Measurements from ENCODE around the gene AMOTL2. TPM values are rescaled to one million over a fixed set of nuclear protein-coding genes. Genes with fewer than 3 reads are reported as not detected.

AMOTL2 gene
- total and polyA plus RNA-seq, 9 of the 15 experiments (the other 6 are each of a cell fraction or from before 2014, with no cell fraction given): 0.12 to 0.31 TPM; not detected in 7

DNA sequence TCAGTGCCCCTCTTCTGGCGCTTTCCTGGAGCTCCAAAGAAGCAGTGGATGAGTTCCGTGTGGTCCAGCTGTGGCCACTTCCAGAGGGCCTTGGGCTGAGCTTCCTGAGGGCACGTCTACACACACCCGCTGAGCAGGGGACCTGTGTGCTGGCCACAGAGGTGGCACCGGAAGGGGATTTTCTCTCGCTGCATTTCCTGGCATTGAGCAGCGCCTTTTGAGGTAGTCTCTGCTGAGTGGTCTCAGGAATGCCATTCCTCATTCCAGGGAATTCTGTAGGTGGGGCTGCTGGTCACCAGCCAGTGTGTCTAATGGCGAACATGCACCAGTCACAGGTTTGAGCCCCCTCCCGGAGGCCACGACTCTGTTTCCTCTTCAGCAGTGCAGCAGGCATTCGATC is 48.1 kb downstream of the AMOTL2 start:
- H3K4me2 ChIP-seq (ENCODE audit: insufficient read depth, low read length): no peak overlapping the region
- no peak overlapping the region for H3K9ac ChIP-seq (ENCODE audit: insufficient read depth in 1 of 2, low read depth in 2 of 2, low read length in 2 of 2)
- no peak overlapping the region for H3K27ac ChIP-seq (ENCODE audit: extremely low read depth, low read depth, low read length)
- no peaks in the 10 kb centered on the region for H3K4me1 ChIP-seq (replicated peaks in 1 of 2; ENCODE audit: control insufficient read depth in 2 of 2, insufficient read depth in 2 of 2, low read length in 2 of 2)
- H2AFZ ChIP-seq (ENCODE audit: low read depth, low read length): no peak overlapping the region
- intact Hi-C loops (cut with micrococcal nuclease): no loop called here
- DNase-seq (ENCODE audit: extremely low read depth in 1 of 4, low spot score in 3 of 4) (no peak), ATAC-seq (no peak), FAIRE-seq (no peak)
- ChIA-PET CTCF (ENCODE audit: low intra/inter-chr PET ratio) (no interaction called here), POLR2A (no interaction called here)
- no peak overlapping the region for H3K4me3 ChIP-seq
- H3K36me3 ChIP-seq (ENCODE audit: control insufficient read depth, insufficient read depth, low read length): no peaks in the 10 kb centered on the region
- no peaks in the 10 kb centered on the region for H3K9me1 ChIP-seq (ENCODE audit: control insufficient read depth, insufficient read depth, low read length)
- no peaks in the 10 kb centered on the region for H3K79me2 ChIP-seq (ENCODE audit: control insufficient read depth, insufficient read depth, low read length)
- no peaks in the 10 kb centered on the region for H3K9me3 ChIP-seq (replicated peaks; ENCODE audit: control insufficient read depth, insufficient read depth, low read depth, low read length)
- no peaks in the 10 kb centered on the region for H4K20me1 ChIP-seq (replicated peaks; ENCODE audit: control insufficient read depth, insufficient read depth, low read length)
- in situ Hi-C loops (cut with MboI): no loop called here
- H3K27me3 ChIP-seq (ENCODE audit: control insufficient read depth in 2 of 2, insufficient read depth in 2 of 2, low read length in 2 of 2): peaks cover 3 to 33% of the 10 kb centered on the region in 2 experiments; a peak in 3 of 5 replicates
- no TSS peak for BruUV-seq (replicated peaks)
- WGBS (ENCODE audit: insufficient coverage, low coverage, missing lambda C conversion rate): 0% methylated on average over 11 of the region's 11 CpGs
- no peak for TF ChIP-seq HDAC8 (tag; IDR thresholded peaks at IDR 0.05)
- TF ChIP-seq, protein P1, sequence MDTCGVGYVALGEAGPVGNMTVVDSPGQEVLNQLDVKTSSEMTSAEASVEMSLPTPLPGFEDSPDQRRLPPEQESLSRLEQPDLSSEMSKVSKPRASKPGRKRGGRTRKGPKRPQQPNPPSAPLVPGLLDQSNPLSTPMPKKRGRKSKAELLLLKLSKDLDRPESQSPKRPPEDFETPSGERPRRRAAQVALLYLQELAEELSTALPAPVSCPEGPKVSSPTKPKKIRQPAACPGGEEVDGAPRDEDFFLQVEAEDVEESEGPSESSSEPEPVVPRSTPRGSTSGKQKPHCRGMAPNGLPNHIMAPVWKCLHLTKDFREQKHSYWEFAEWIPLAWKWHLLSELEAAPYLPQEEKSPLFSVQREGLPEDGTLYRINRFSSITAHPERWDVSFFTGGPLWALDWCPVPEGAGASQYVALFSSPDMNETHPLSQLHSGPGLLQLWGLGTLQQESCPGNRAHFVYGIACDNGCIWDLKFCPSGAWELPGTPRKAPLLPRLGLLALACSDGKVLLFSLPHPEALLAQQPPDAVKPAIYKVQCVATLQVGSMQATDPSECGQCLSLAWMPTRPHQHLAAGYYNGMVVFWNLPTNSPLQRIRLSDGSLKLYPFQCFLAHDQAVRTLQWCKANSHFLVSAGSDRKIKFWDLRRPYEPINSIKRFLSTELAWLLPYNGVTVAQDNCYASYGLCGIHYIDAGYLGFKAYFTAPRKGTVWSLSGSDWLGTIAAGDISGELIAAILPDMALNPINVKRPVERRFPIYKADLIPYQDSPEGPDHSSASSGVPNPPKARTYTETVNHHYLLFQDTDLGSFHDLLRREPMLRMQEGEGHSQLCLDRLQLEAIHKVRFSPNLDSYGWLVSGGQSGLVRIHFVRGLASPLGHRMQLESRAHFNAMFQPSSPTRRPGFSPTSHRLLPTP (IDR thresholded peaks at IDR 0.05; ENCODE audit: borderline replicate concordance, extremely low read depth, insufficient read length): no peak
- no peak for TF ChIP-seq FOXM1 (IDR thresholded peaks at IDR 0.05; ENCODE audit: low read depth)
- TF ChIP-seq FOXM1 (CRISPR knock-in tag; IDR thresholded peaks at IDR 0.05; ENCODE audit: low read depth): no peak
- TF ChIP-seq, protein P2, sequence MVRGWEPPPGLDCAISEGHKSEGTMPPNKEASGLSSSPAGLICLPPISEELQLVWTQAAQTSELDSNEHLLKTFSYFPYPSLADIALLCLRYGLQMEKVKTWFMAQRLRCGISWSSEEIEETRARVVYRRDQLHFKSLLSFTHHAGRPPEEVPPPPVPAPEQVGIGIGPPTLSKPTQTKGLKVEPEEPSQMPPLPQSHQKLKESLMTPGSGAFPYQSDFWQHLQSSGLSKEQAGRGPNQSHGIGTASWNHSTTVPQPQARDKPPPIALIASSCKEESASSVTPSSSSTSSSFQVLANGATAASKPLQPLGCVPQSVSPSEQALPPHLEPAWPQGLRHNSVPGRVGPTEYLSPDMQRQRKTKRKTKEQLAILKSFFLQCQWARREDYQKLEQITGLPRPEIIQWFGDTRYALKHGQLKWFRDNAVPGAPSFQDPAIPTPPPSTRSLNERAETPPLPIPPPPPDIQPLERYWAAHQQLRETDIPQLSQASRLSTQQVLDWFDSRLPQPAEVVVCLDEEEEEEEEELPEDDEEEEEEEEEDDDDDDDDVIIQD (CRISPR knock-in tag; IDR thresholded peaks at IDR 0.05): no peak
- TF ChIP-seq TGIF2 (CRISPR knock-in tag; IDR thresholded peaks at IDR 0.05): no peak
- TF ChIP-seq ZKSCAN3 (CRISPR knock-in tag; IDR thresholded peaks at IDR 0.05): no peak
- TF ChIP-seq HDAC2 (IDR thresholded peaks at IDR 0.05): no peak
- TF ChIP-seq, protein P3, sequence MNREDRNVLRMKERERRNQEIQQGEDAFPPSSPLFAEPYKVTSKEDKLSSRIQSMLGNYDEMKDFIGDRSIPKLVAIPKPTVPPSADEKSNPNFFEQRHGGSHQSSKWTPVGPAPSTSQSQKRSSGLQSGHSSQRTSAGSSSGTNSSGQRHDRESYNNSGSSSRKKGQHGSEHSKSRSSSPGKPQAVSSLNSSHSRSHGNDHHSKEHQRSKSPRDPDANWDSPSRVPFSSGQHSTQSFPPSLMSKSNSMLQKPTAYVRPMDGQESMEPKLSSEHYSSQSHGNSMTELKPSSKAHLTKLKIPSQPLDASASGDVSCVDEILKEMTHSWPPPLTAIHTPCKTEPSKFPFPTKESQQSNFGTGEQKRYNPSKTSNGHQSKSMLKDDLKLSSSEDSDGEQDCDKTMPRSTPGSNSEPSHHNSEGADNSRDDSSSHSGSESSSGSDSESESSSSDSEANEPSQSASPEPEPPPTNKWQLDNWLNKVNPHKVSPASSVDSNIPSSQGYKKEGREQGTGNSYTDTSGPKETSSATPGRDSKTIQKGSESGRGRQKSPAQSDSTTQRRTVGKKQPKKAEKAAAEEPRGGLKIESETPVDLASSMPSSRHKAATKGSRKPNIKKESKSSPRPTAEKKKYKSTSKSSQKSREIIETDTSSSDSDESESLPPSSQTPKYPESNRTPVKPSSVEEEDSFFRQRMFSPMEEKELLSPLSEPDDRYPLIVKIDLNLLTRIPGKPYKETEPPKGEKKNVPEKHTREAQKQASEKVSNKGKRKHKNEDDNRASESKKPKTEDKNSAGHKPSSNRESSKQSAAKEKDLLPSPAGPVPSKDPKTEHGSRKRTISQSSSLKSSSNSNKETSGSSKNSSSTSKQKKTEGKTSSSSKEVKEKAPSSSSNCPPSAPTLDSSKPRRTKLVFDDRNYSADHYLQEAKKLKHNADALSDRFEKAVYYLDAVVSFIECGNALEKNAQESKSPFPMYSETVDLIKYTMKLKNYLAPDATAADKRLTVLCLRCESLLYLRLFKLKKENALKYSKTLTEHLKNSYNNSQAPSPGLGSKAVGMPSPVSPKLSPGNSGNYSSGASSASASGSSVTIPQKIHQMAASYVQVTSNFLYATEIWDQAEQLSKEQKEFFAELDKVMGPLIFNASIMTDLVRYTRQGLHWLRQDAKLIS (CRISPR knock-in tag; IDR thresholded peaks at IDR 0.05): no peak
- TF ChIP-seq FOXA3 (CRISPR knock-in tag; conservative IDR thresholded peaks at IDR 0.05 in 1 of 2, IDR thresholded peaks at IDR 0.05 in 1 of 2): no peak
- no peak for TF ChIP-seq SMARCE1 (IDR thresholded peaks at IDR 0.05)
- no peak for TF ChIP-seq MEF2D (tag; conservative IDR thresholded peaks at IDR 0.05; ENCODE audit: low read depth)
- TF ChIP-seq FOXJ2 (tag; IDR thresholded peaks at IDR 0.05): no peak
- no peak for TF ChIP-seq CEBPG (CRISPR knock-in tag; IDR thresholded peaks at IDR 0.05)
- TF ChIP-seq CEBPG (tag; conservative IDR thresholded peaks at IDR 0.05 in 1 of 2, IDR thresholded peaks at IDR 0.05 in 1 of 2): no peak
- no peak for TF ChIP-seq GATA2 (CRISPR knock-in tag; IDR thresholded peaks at IDR 0.05)

All from K562 (cell line).